ENCODE measurements around the gene DLG1. TPM values are rescaled to one million over a fixed set of nuclear protein-coding genes. Genes with fewer than 3 reads are reported as not detected.
"Not testable (repeated sequence)": the region's sequence is repeated elsewhere in the genome, so short reads cannot be mapped to it uniquely, and the experiment has no call there.

Gene DLG1
- polyA plus RNA-seq, 2 donors = 39.4 to 40.7 TPM

DNA sequence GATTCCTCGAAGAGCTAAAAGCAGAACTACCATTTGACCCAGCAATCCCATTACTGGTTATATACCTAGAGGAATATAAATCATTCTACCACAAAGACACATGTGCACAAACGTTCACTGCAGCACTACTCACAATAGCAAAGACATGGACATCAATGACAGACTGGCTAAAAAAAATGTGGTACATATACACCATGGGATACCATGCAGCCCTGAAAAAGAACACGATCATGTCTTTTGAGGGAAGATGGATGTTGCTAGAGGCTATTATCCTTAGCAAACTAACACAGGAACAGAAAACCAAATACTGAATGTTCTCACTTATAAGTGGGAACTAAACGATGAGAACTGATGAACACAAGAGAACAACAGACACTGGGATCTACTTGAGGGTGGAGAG lies 86.7 kb downstream of the DLG1 start:
- not testable (repeated sequence) for H3K9me3 ChIP-seq (ENCODE audit: control insufficient read depth in 2 of 2, insufficient read depth in 1 of 2, low read depth in 1 of 2, low read length in 1 of 2); H3K4me1 ChIP-seq (ENCODE audit: control insufficient read depth in 2 of 2, insufficient read depth in 2 of 2, low read length in 1 of 2); H3K27me3 ChIP-seq (ENCODE audit: control insufficient read depth in 1 of 2, insufficient read depth in 2 of 2, low read length in 2 of 2); H3K36me3 ChIP-seq (ENCODE audit: control insufficient read depth in 2 of 2, insufficient read depth in 2 of 2, low read length in 1 of 2); H3K27ac ChIP-seq (ENCODE audit: low read depth in 2 of 2, low read length in 1 of 2); H3K4me3 ChIP-seq (ENCODE audit: low read depth in 1 of 2, low read length in 2 of 2)
- WGBS, 2 donors = 95% methylated on average over 4 of the region's 4 CpGs

DNA sequence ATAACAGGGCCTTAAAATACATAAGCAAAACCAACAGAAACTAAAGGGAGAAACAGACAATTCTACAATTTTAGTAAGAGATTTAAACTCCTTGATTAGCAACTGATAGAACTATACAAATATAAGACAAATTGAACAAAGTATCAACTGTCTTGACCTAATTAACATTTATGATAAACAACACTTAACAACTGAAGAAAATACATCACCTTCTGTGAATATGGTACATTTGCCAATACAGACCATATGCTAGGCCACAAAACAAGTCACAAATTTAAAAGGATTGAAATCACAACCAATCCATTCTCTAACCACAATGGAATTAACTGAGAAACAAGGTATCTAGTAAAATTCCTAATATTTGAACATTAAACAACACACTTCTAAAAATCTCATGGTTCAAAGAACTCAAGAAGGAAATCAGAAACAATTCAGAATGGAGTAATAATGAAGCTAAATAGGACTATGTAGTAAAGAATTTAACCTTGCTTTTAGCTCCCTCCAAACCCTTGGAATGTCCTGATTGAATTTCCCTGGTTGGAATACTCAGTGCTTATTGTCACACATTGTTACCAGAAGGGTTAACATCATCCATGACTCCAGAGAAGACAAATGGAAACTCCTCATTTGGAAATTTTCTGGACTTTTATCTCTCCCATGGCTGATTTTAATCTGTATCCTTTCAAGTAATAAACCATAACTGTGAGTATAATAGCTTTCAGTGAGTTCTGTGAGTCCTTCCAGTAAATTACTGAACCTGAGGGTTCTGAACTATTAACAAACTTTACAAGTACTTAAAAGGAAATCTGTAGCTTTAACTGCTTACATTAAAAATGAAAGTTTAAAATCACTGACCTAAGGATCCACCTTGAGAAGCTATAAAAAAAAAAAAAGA lies 88.8 kb downstream of the DLG1 start:
- H3K9me3 ChIP-seq (ENCODE audit: control insufficient read depth in 2 of 2, insufficient read depth in 1 of 2, low read depth in 1 of 2, low read length in 1 of 2) = no peaks in the 10 kb centered on the region
- H3K27me3 ChIP-seq (ENCODE audit: control insufficient read depth in 1 of 2, insufficient read depth in 2 of 2, low read length in 2 of 2) = no peaks in the 10 kb centered on the region
- no peaks in the 10 kb centered on the region for H3K4me1 ChIP-seq (ENCODE audit: control insufficient read depth in 2 of 2, insufficient read depth in 2 of 2, low read length in 1 of 2)
- H3K36me3 ChIP-seq (ENCODE audit: control insufficient read depth in 2 of 2, insufficient read depth in 2 of 2, low read length in 1 of 2) = no peaks in the 10 kb centered on the region
- no peak overlapping the region for H3K4me3 ChIP-seq (ENCODE audit: low read depth in 1 of 2, low read length in 2 of 2)
- H3K27ac ChIP-seq (ENCODE audit: low read depth in 2 of 2, low read length in 1 of 2) = no peak overlapping the region

GRCh38 chr3:197206913-197207312 lies 91.5 kb downstream of the DLG1 start:
- Histone ChIP-seq H3K27ac (ENCODE audit: low read depth in 2 of 2, low read length in 1 of 2) (no peak overlapping the region), H3K27me3 (ENCODE audit: control insufficient read depth in 1 of 2, insufficient read depth in 2 of 2, low read length in 2 of 2) (no peaks in the 10 kb centered on the region), H3K4me3 (ENCODE audit: low read depth in 1 of 2, low read length in 2 of 2) (no peak overlapping the region), H3K36me3 (ENCODE audit: control insufficient read depth in 2 of 2, insufficient read depth in 2 of 2, low read length in 1 of 2) (no peaks in the 10 kb centered on the region), H3K4me1 (ENCODE audit: control insufficient read depth in 2 of 2, insufficient read depth in 2 of 2, low read length in 1 of 2) (no peaks in the 10 kb centered on the region), H3K9me3 (ENCODE audit: control insufficient read depth in 2 of 2, insufficient read depth in 1 of 2, low read depth in 1 of 2, low read length in 1 of 2) (no peaks in the 10 kb centered on the region)
- 96 to 97% methylated on average over 9 of the region's 9 CpGs for WGBS, 2 donors

DNA sequence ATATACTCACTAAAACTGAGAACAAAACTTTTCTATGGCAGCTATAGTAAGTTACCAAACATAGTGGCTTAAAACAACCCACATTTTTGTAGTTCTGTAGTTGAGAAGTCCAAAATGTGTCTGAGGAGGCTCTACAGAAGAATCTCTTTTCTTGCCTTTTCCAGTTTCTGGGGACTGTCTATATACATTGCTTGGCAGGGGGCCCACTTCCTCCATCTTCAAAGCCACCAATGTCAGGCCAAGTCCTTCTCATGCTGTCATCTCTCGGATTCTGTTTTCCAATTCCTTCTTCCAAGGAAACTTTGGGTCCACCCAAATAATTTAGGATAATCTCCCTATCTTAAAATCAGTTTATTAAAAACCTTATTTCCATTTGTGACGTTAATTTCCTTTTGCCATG lies 92.7 kb downstream of the DLG1 start:
- H3K4me1 ChIP-seq (ENCODE audit: control insufficient read depth in 2 of 2, insufficient read depth in 2 of 2, low read length in 1 of 2) = no peaks in the 10 kb centered on the region
- 88 to 89% methylated on average over 2 of the region's 2 CpGs for WGBS, 2 donors

DNA sequence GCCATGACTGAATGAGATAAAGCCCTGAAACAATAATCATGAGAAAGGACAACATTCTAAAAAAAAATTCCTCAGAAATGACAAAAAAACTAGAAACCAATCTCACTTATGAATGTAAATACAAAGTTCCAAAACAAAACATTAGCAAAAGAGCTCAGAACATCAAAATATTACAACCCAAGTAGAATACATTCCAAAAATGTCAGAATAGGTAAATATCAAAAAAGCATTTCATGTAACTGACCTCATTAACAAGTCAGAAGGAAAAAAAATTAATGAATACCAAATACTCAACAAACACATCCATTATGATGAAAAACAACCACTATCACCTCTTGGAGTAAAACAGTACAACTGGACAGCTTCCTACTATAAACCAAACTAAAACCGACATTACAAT lies 93.1 kb downstream of the DLG1 start:
- H3K4me3 ChIP-seq (ENCODE audit: low read depth in 1 of 2, low read length in 2 of 2) = no peak overlapping the region
- H3K27me3 ChIP-seq (ENCODE audit: control insufficient read depth in 1 of 2, insufficient read depth in 2 of 2, low read length in 2 of 2) = no peaks in the 10 kb centered on the region
- no peaks in the 10 kb centered on the region for H3K4me1 ChIP-seq (ENCODE audit: control insufficient read depth in 2 of 2, insufficient read depth in 2 of 2, low read length in 1 of 2)
- no peak overlapping the region for H3K27ac ChIP-seq (ENCODE audit: low read depth in 2 of 2, low read length in 1 of 2)
- no peaks in the 10 kb centered on the region for H3K36me3 ChIP-seq (ENCODE audit: control insufficient read depth in 2 of 2, insufficient read depth in 2 of 2, low read length in 1 of 2)
- 86 to 91% methylated on average over 1 of the region's 1 CpG for WGBS, 2 donors
- no peaks in the 10 kb centered on the region for H3K9me3 ChIP-seq (ENCODE audit: control insufficient read depth in 2 of 2, insufficient read depth in 1 of 2, low read depth in 1 of 2, low read length in 1 of 2)

More for the DNA sequence above, 92.7 kb downstream of the DLG1 start:
- Histone ChIP-seq H3K27ac (ENCODE audit: low read depth in 2 of 2, low read length in 1 of 2) (no peak overlapping the region), H3K36me3 (ENCODE audit: control insufficient read depth in 2 of 2, insufficient read depth in 2 of 2, low read length in 1 of 2) (no peaks in the 10 kb centered on the region), H3K27me3 (ENCODE audit: control insufficient read depth in 1 of 2, insufficient read depth in 2 of 2, low read length in 2 of 2) (no peaks in the 10 kb centered on the region), H3K4me3 (ENCODE audit: low read depth in 1 of 2, low read length in 2 of 2) (no peak overlapping the region), H3K9me3 (ENCODE audit: control insufficient read depth in 2 of 2, insufficient read depth in 1 of 2, low read depth in 1 of 2, low read length in 1 of 2) (no peaks in the 10 kb centered on the region)

DNA sequence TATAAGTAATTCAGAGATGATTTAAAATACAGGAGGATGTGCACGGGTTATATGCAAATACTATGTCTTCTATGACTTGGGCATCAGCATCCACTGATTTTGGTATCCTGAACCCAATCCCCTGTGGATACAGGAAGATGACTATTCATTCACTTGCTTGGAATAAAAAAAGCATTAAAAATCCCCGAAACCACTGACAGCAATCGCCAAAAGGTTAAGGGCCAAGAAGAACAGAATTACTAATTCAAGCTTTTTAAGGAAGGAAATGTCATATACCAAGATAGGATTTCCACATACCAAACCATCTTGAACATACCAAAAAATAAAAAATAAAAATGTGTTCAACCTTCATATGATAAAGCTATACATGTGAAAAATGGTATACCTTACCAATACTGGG lies 93.7 kb downstream of the DLG1 start:
- H3K4me1 ChIP-seq (ENCODE audit: control insufficient read depth in 2 of 2, insufficient read depth in 2 of 2, low read length in 1 of 2) = no peaks in the 10 kb centered on the region

GRCh38 chr3:197203714-197204146 lies 94.7 kb downstream of the DLG1 start:
- Histone ChIP-seq H3K27ac (ENCODE audit: low read depth in 2 of 2, low read length in 1 of 2) (no peak overlapping the region), H3K4me1 (ENCODE audit: control insufficient read depth in 2 of 2, insufficient read depth in 2 of 2, low read length in 1 of 2) (no peaks in the 10 kb centered on the region), H3K36me3 (ENCODE audit: control insufficient read depth in 2 of 2, insufficient read depth in 2 of 2, low read length in 1 of 2) (no peaks in the 10 kb centered on the region), H3K27me3 (ENCODE audit: control insufficient read depth in 1 of 2, insufficient read depth in 2 of 2, low read length in 2 of 2) (no peaks in the 10 kb centered on the region), H3K4me3 (ENCODE audit: low read depth in 1 of 2, low read length in 2 of 2) (no peak overlapping the region), H3K9me3 (ENCODE audit: control insufficient read depth in 2 of 2, insufficient read depth in 1 of 2, low read depth in 1 of 2, low read length in 1 of 2) (no peaks in the 10 kb centered on the region)
- 82 to 92% methylated on average over 2 of the region's 2 CpGs for WGBS, 2 donors

More for the DNA sequence above, 93.7 kb downstream of the DLG1 start:
- WGBS, 2 donors = 78 to 87% methylated on average over 3 of the region's 3 CpGs
- H3K9me3 ChIP-seq (ENCODE audit: control insufficient read depth in 2 of 2, insufficient read depth in 1 of 2, low read depth in 1 of 2, low read length in 1 of 2) = no peaks in the 10 kb centered on the region
- H3K27ac ChIP-seq (ENCODE audit: low read depth in 2 of 2, low read length in 1 of 2) = no peak overlapping the region
- no peaks in the 10 kb centered on the region for H3K27me3 ChIP-seq (ENCODE audit: control insufficient read depth in 1 of 2, insufficient read depth in 2 of 2, low read length in 2 of 2)
- H3K36me3 ChIP-seq (ENCODE audit: control insufficient read depth in 2 of 2, insufficient read depth in 2 of 2, low read length in 1 of 2) = no peaks in the 10 kb centered on the region
- no peak overlapping the region for H3K4me3 ChIP-seq (ENCODE audit: low read depth in 1 of 2, low read length in 2 of 2)

GRCh38 chr3:197202694-197203093 lies 95.7 kb downstream of the DLG1 start:
- 74 to 78% methylated on average over 2 of the region's 2 CpGs for WGBS, 2 donors
- no peaks in the 10 kb centered on the region for H3K36me3 ChIP-seq (ENCODE audit: control insufficient read depth in 2 of 2, insufficient read depth in 2 of 2, low read length in 1 of 2)
- H3K27me3 ChIP-seq (ENCODE audit: control insufficient read depth in 1 of 2, insufficient read depth in 2 of 2, low read length in 2 of 2) = no peaks in the 10 kb centered on the region
- no peak overlapping the region for H3K27ac ChIP-seq (ENCODE audit: low read depth in 2 of 2, low read length in 1 of 2)
- H3K4me1 ChIP-seq (ENCODE audit: control insufficient read depth in 2 of 2, insufficient read depth in 2 of 2, low read length in 1 of 2) = no peaks in the 10 kb centered on the region
- no peak overlapping the region for H3K4me3 ChIP-seq (ENCODE audit: low read depth in 1 of 2, low read length in 2 of 2)
- H3K9me3 ChIP-seq (ENCODE audit: control insufficient read depth in 2 of 2, insufficient read depth in 1 of 2, low read depth in 1 of 2, low read length in 1 of 2) = no peaks in the 10 kb centered on the region

DNA sequence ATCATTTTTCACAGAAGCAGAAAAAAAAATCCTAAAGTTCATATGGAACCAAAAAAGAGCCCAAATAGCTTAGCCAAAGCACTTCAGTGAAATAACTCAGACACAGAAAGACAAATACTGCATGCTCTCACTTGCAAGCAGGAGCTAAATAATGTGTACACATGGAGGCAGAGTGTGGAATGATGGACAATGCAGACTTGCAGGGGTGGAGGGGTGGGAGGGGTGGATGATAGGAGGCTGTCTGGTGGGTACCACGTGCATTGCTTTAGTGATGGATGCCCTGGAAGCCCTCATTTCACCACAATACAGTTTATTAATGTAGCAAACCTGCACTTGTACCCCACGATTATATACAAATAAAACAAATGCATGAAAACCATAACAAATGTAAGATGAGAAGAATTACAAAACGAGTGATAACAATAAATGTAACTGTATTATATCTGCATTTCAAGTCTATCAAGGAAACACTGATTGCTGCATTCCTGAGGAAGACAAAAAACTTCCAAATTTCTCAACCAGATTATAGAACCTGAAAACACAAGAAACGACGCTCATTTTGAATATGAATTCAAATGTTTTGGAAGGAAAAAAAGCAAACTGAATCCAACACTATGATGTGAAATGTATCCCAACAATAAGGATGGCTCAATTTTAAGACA lies 96.5 kb downstream of the DLG1 start:
- H3K27ac ChIP-seq (ENCODE audit: low read depth in 2 of 2, low read length in 1 of 2) = no peak overlapping the region
- WGBS, 2 donors = 66 to 76% methylated on average over 5 of the region's 5 CpGs

DNA sequence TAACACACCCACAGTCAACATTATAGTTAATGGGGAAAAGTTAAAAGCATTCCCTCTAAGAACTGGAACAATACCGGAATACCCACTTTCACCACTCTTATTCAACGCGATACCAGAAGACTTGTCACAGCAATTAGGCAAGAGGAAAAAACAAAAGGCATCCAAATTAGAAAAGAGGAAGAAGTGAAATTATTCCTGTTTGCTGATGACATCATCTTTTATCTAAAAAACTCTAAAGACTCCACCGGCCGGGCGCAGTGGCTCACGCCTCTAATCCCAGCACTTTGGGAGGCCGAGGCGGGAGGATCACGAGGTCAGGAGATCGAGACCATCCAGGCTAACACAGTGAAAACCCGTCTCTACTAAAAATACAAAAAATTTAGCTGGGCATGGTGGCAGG lies 97.6 kb downstream of the DLG1 start:
- H3K4me1 ChIP-seq (ENCODE audit: control insufficient read depth in 2 of 2, insufficient read depth in 2 of 2, low read length in 1 of 2); H3K27ac ChIP-seq (ENCODE audit: low read depth in 2 of 2, low read length in 1 of 2); H3K9me3 ChIP-seq (ENCODE audit: control insufficient read depth in 2 of 2, insufficient read depth in 1 of 2, low read depth in 1 of 2, low read length in 1 of 2); H3K27me3 ChIP-seq (ENCODE audit: control insufficient read depth in 1 of 2, insufficient read depth in 2 of 2, low read length in 2 of 2); H3K4me3 ChIP-seq (ENCODE audit: low read depth in 1 of 2, low read length in 2 of 2); H3K36me3 ChIP-seq (ENCODE audit: control insufficient read depth in 2 of 2, insufficient read depth in 2 of 2, low read length in 1 of 2): not testable (repeated sequence)
- WGBS, 2 donors = 93 to 94% methylated on average over 12 of the region's 12 CpGs

More for the DNA sequence above, 96.5 kb downstream of the DLG1 start:
- Histone ChIP-seq H3K27me3 (ENCODE audit: control insufficient read depth in 1 of 2, insufficient read depth in 2 of 2, low read length in 2 of 2) (no peaks in the 10 kb centered on the region), H3K36me3 (ENCODE audit: control insufficient read depth in 2 of 2, insufficient read depth in 2 of 2, low read length in 1 of 2) (no peaks in the 10 kb centered on the region), H3K4me1 (ENCODE audit: control insufficient read depth in 2 of 2, insufficient read depth in 2 of 2, low read length in 1 of 2) (no peaks in the 10 kb centered on the region), H3K4me3 (ENCODE audit: low read depth in 1 of 2, low read length in 2 of 2) (no peak overlapping the region), H3K9me3 (ENCODE audit: control insufficient read depth in 2 of 2, insufficient read depth in 1 of 2, low read depth in 1 of 2, low read length in 1 of 2) (no peaks in the 10 kb centered on the region)
